H1 (cell line): Measurements from ENCODE around the gene ARHGAP15. TPM values are rescaled to one million over a fixed set of nuclear protein-coding genes. Genes with fewer than 3 reads are reported as not detected.

Experiments used
- CTCF ChIA-PET: fragments of 300-600 bp; sonication (Branson Sonifier 250); formaldehyde crosslinking; loops from one replicate; lab custom pipeline; 2021; ENCODE audit not compliant: partially characterized antibody; lab: Charles Lee
- POLR2A ChIA-PET: fragments of 300-600 bp; sonication (Branson Sonifier 250); formaldehyde crosslinking; loops from one replicate; lab custom pipeline; 2021; ENCODE audit warnings: inconsistent platforms; ENCODE audit not compliant: partially characterized antibody; lab: Charles Lee
- DNase-seq, 2 experiments: peaks; one replicate each; pipeline versions ENCODE4 v3.0.0 to v3.0.0-alpha.2; 2010 to 2022; ENCODE audit warnings: low spot score in 2 of 2, low read depth in 1 of 2, mixed read lengths in 1 of 2
- FAIRE-seq: peaks from 2 replicates; lab custom pipeline; 2011; peaks lifted over from hg19 to GRCh38; lab: Jason Lieb, UNC
- H2AFZ ChIP-seq: 2 replicates; pipeline ENCODE4 v1.8.1; 2012; ENCODE audit warnings: low read length, inconsistent platforms
- H2AK5ac ChIP-seq: 2 replicates; pipeline ENCODE4 v1.6.1; 2013; ENCODE audit warnings: low read depth, low read length
- H2BK120ac ChIP-seq: replicated peaks from 2 replicates; pipeline ENCODE3; 2013; ENCODE audit warnings: low read depth, low read length, inconsistent platforms
- H2BK12ac ChIP-seq: 2 replicates; pipeline ENCODE4 v1.6.1; 2013; ENCODE audit warnings: low read depth, low read length
- H2BK15ac ChIP-seq: 2 replicates; pipeline ENCODE4 v1.6.1; 2013; ENCODE audit warnings: low read length
- H2BK20ac ChIP-seq: 2 replicates; pipeline ENCODE4 v1.6.1; 2013; ENCODE audit warnings: low read length
- H2BK5ac ChIP-seq: 2 replicates; pipeline ENCODE4 v1.6.1; 2013; ENCODE audit warnings: low read depth, low read length
- H3K14ac ChIP-seq: 2 replicates; pipeline ENCODE4 v1.6.1; 2013; ENCODE audit warnings: inconsistent platforms; ENCODE audit not compliant: insufficient read length
- H3K18ac ChIP-seq: 2 replicates; pipeline ENCODE4 v1.6.1; 2013; ENCODE audit warnings: low read length; ENCODE audit errors: extremely low read depth
- H3K23ac ChIP-seq: 2 replicates; pipeline ENCODE4 v1.6.1; 2013; ENCODE audit warnings: inconsistent platforms; ENCODE audit not compliant: insufficient read length
- H3K23me2 ChIP-seq: 2 replicates; pipeline ENCODE4 v1.6.1; 2013; ENCODE audit warnings: low read depth, low read length
- H3K27ac ChIP-seq: 2 replicates; pipeline ENCODE4 v1.6.1; 2011; ENCODE audit warnings: low read depth, low read length, inconsistent platforms
- H3K27me3 ChIP-seq, 4 experiments: replicated peaks in 1 of 4; 1 replicate in 1 of 4; 2 replicates in 3 of 4; pipeline versions ENCODE4 v1.6.1 to v1.8.1; 2011 to 2013; ENCODE audit warnings: low read length in 3 of 4, mild to moderate bottlenecking in 3 of 4, inconsistent platforms in 2 of 4, mixed read lengths in 2 of 4, moderate library complexity in 1 of 4; ENCODE audit not compliant: control insufficient read depth in 3 of 4, insufficient read depth in 3 of 4; ENCODE audit errors: extremely low read depth in 1 of 4
- H3K36me3 ChIP-seq, 4 experiments: 2 replicates each; pipeline versions ENCODE4 v1.6.1 to v1.8.1; 2011 to 2013; ENCODE audit warnings: mild to moderate bottlenecking in 4 of 4, low read length in 3 of 4, moderate library complexity in 2 of 4, control low read depth in 1 of 4, inconsistent platforms in 1 of 4; ENCODE audit not compliant: insufficient read depth in 4 of 4, control insufficient read depth in 2 of 4
- H3K4ac ChIP-seq: replicated peaks from 2 replicates; pipeline ENCODE3; 2013; ENCODE audit warnings: low read length, low read depth, mixed read lengths, inconsistent platforms; ENCODE audit not compliant: insufficient read length
- H3K4me1 ChIP-seq, 4 experiments: replicated peaks in 1 of 4; 1 replicate in 1 of 4; 2 replicates in 3 of 4; pipeline versions ENCODE4 v1.6.1 to v1.8.1; 2011 to 2013; ENCODE audit warnings: low read length in 3 of 4, inconsistent platforms in 2 of 4, mixed read lengths in 1 of 4; ENCODE audit not compliant: insufficient read depth in 4 of 4, control insufficient read depth in 3 of 4
- H3K4me2 ChIP-seq, 2 experiments: 2 replicates each; pipeline versions ENCODE4 v1.6.1 to v1.8.1; 2011 to 2013; ENCODE audit warnings: low read depth in 2 of 2, low read length in 2 of 2, control low read depth in 1 of 2, inconsistent platforms in 1 of 2, mild to moderate bottlenecking in 1 of 2; ENCODE audit not compliant: insufficient read depth in 1 of 2
- H3K4me3 ChIP-seq, 4 experiments: fragments of 200-600, 300-600 bp in 1 of 4; sonication (generic), shearing (Covaris generic), sonication (Bioruptor Twin) in 1 of 4; 2 replicates each; pipeline versions ENCODE4 v1.5.1 to v1.8.1; 2011 to 2016; ENCODE audit warnings: low read length in 4 of 4, low read depth in 3 of 4, control low read depth in 2 of 4, inconsistent platforms in 2 of 4, mild to moderate bottlenecking in 2 of 4, mixed read lengths in 1 of 4, moderate library complexity in 1 of 4; ENCODE audit not compliant: insufficient read depth in 2 of 4; ENCODE audit errors: extremely low read depth in 1 of 4
- H3K56ac ChIP-seq: replicated peaks from 2 replicates; pipeline ENCODE3; 2013; ENCODE audit warnings: low read depth, mild to moderate bottlenecking, mixed read lengths, low read length, inconsistent platforms; ENCODE audit not compliant: insufficient read length
- H3K79me1 ChIP-seq: 2 replicates; pipeline ENCODE4 v1.6.1; 2013; ENCODE audit warnings: low read depth, low read length, control low read depth
- H3K79me2 ChIP-seq, 2 experiments: 2 replicates each; pipeline versions ENCODE4 v1.6.1 to v1.8.1; 2012 to 2013; ENCODE audit warnings: low read length in 2 of 2, mild to moderate bottlenecking in 2 of 2, inconsistent platforms in 1 of 2; ENCODE audit not compliant: insufficient read depth in 2 of 2, control insufficient read depth in 1 of 2
- H3K9ac ChIP-seq, 4 experiments: replicated peaks in 1 of 4; 1 replicate in 1 of 4; 2 replicates in 3 of 4; pipeline versions ENCODE4 v1.6.1 to v1.8.1; 2011 to 2013; ENCODE audit warnings: low read depth in 3 of 4, low read length in 3 of 4, control low read depth in 2 of 4, mild to moderate bottlenecking in 2 of 4, moderate library complexity in 2 of 4, inconsistent platforms in 1 of 4; ENCODE audit errors: extremely low read depth in 1 of 4
- H3K9me3 ChIP-seq, 2 experiments: 2 replicates each; pipeline versions ENCODE4 v1.6.1 to v1.8.1; 2012 to 2013; ENCODE audit warnings: mild to moderate bottlenecking in 2 of 2, moderate library complexity in 2 of 2, control low read depth in 1 of 2, inconsistent platforms in 1 of 2, low read depth in 1 of 2, low read length in 1 of 2, mixed read lengths in 1 of 2; ENCODE audit not compliant: insufficient read depth in 2 of 2
- H4K20me1 ChIP-seq, 2 experiments: replicated peaks in 1 of 2; 2 replicates each; pipeline versions ENCODE3 to v1.8.1; 2011 to 2013; ENCODE audit warnings: inconsistent platforms in 2 of 2, low read length in 2 of 2, mild to moderate bottlenecking in 1 of 2; ENCODE audit not compliant: insufficient read depth in 2 of 2, control insufficient read depth in 1 of 2
- H4K5ac ChIP-seq: 2 replicates; pipeline ENCODE4 v1.6.1; 2013; ENCODE audit warnings: low read length, low read depth, mixed read lengths, inconsistent platforms; ENCODE audit not compliant: insufficient read length
- H4K8ac ChIP-seq: 2 replicates; pipeline ENCODE4 v1.8.0; 2013; ENCODE audit warnings: mild to moderate bottlenecking, moderate library complexity, low read length, inconsistent platforms; ENCODE audit not compliant: insufficient read depth; ENCODE audit errors: extremely low read depth
- H4K91ac ChIP-seq: replicated peaks from 2 replicates; pipeline ENCODE3; 2013; ENCODE audit warnings: low read length, mixed read lengths, inconsistent platforms; ENCODE audit not compliant: insufficient read length
- CEBPB ChIP-seq: IDR thresholded peaks from 2 replicates; pipeline ENCODE4 v1.6.1; 2012; ENCODE audit warnings: low read depth, low read length
- NANOG ChIP-seq: IDR thresholded peaks from 2 replicates; pipeline ENCODE4 v1.6.1; 2011; ENCODE audit warnings: low read length, low read depth, mild to moderate bottlenecking, inconsistent platforms; ENCODE audit not compliant: insufficient read depth, poor library complexity, severe bottlenecking
- RAD21 ChIP-seq, 2 experiments: IDR thresholded peaks in 1 of 2; conservative IDR thresholded peaks in 1 of 2; 2 replicates each; pipeline ENCODE4 v1.6.1; 2011; ENCODE audit warnings: low read depth in 2 of 2, low read length in 2 of 2, improper control_type of control experiment in 1 of 2, inconsistent platforms in 1 of 2, mild to moderate bottlenecking in 1 of 2, moderate library complexity in 1 of 2
- WGBS, 2 experiments: shearing (Covaris generic) in 1 of 2; methylation state at CpG; one replicate each; pipeline versions ENCODE4 v1.1.6 to v1.1.7; 2013 to 2015; ENCODE audit warnings: low lambda C conversion rate in 2 of 2, mixed read lengths in 2 of 2, inconsistent platforms in 1 of 2, low coverage in 1 of 2, missing lambda C conversion rate in 1 of 2; ENCODE audit not compliant: insufficient replicate concordance in 2 of 2, insufficient coverage in 1 of 2, insufficient read length in 1 of 2; ENCODE audit errors: extremely low coverage in 1 of 2, missing lambda C conversion rate in 1 of 2; 5-methylcytosine and 5-hydroxymethylcytosine counted together
- polyA plus RNA-seq, 7 experiments: library from polyadenylated mRNA; depleted of rRNA in 3 of 7; stranded (reverse) in 5 of 7; unstranded in 2 of 7; fragments of >200 nt in 5 of 7; fragments of 200-250 nt in 2 of 7; gene quantifications; 1 replicate in 5 of 7; 2 replicates in 1 of 7; 4 replicates in 1 of 7; pipeline versions ENCODE4 v1.2.1 to v1.2.3, GENCODE V29; 2011 to 2013; ENCODE audit warnings: missing spikeins in 2 of 7, mixed read lengths in 2 of 7
- total RNA-seq: library from RNA; stranded (reverse); fragmentation: NEBNext Ultra II Directional; extraction: Animal tissue kit (Norgen Biotek cat#: 25700); gene quantifications from 2 replicates; pipeline ENCODE4 v1.2.1, GENCODE V29; 2021

The ARHGAP15 gene
- total and polyA plus RNA-seq, 2 of the 8 experiments (the other 6 are each of a cell fraction or from before 2014, with no cell fraction given), result not detected

DNA sequence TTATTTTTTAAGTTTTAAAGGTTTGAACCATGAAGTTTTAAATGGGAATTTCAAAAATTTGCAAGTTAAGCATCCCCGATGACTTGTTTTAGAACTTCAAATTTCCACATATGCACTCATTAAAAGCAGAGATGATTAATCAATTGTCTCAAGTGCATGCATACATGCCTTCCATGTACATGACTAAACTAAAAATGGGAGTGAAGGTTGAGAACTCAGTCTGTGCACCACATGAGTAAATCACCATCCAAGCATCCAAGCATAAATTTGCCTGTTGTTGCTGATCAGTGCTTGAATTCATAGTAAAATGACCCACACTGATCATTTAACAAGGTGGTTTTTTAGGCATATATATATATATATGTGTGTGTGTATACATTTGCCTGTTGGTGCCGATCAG lies 249.8 kb downstream of the ARHGAP15 start:
- WGBS, 2 experiments, result 95% methylated on average over 2 of the region's 2 CpGs; no CpG with 5 or more reads in 1 of the 2 experiments
- H2BK5ac ChIP-seq, result no peak overlapping the region

More for the DNA sequence above, 249.8 kb downstream of the ARHGAP15 start:
- Histone ChIP-seq H3K9ac (no peak overlapping the region), H2AFZ (no peak overlapping the region), H3K18ac (no peak overlapping the region), H4K8ac (no peak overlapping the region), H3K23ac (no peak overlapping the region), H3K4ac (no peak overlapping the region), H2BK15ac (no peak overlapping the region), H3K27me3 (no peaks in the 10 kb centered on the region), H3K4me2 (no peak overlapping the region), H2BK120ac (no peak overlapping the region), H3K36me3 (no peaks in the 10 kb centered on the region), H4K20me1 (no peaks in the 10 kb centered on the region), H3K56ac (no peak overlapping the region), H3K23me2 (no peaks in the 10 kb centered on the region), H4K5ac (no peak overlapping the region), H3K14ac (no peak overlapping the region), H3K79me1 (no peaks in the 10 kb centered on the region), H4K91ac (no peak overlapping the region), H2AK5ac (no peak overlapping the region), H3K27ac (no peak overlapping the region), H3K9me3 (no peaks in the 10 kb centered on the region), H2BK12ac (no peak overlapping the region), H2BK20ac (no peak overlapping the region), H3K79me2 (no peaks in the 10 kb centered on the region), H3K4me1 (no peaks in the 10 kb centered on the region), H3K4me3 (no peak overlapping the region)
- CTCF ChIA-PET, result interaction anchor here (0.7 kb wide), 1 partner anchor 32 kb away, joined by 3 read pairs; no protein-coding TSS in a partner anchor
- no peak for FAIRE-seq
- TF ChIP-seq CEBPB, result no peak
- no peak for TF ChIP-seq NANOG
- TF ChIP-seq RAD21 (IDR thresholded peaks at IDR 0.05 in 1 of 2, conservative IDR thresholded peaks at IDR 0.05 in 1 of 2; ENCODE audit: low read depth in 2 of 2, low read length in 2 of 2), result no peak
- DNase-seq, result no peak
- POLR2A ChIA-PET, result no interaction called here
